CD4-positive, alpha-beta T cell treated with Interleukin-10 for 1 hour (primary cell): ENCODE results near the gene CCNY.
A peak's percentile ranks its signal among the peaks of the same experiment; 100 is the strongest.
"Not testable (repeated sequence)": the region's sequence is repeated elsewhere in the genome, so short reads cannot be mapped to it uniquely, and the experiment has no call there.

ENCODE experiments used
- DNase-seq: peaks from one replicate; pipeline ENCODE4 v3.0.0-alpha.2; 2020

The CCNY gene

DNA sequence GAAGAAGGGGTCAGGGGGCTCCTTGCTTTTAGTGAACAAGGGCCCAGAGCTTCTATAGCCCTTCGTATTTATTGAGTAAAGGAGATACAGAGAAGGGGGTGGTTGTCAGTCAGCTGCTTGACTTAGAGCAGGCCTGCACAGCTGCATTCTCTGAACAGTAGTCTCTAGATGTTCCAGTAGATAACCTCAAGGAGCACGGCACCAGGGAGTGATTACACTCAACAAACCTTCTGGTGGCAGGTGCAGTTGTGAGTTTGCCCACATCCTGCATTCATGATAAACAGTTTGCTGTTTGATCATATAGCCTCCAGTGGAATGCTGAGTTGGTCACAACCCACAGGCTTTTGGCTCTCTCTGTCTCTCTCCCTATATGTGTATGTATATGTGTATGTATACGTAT is 198.8 kb downstream of the CCNY start:
- DNase-seq = no peak

DNA sequence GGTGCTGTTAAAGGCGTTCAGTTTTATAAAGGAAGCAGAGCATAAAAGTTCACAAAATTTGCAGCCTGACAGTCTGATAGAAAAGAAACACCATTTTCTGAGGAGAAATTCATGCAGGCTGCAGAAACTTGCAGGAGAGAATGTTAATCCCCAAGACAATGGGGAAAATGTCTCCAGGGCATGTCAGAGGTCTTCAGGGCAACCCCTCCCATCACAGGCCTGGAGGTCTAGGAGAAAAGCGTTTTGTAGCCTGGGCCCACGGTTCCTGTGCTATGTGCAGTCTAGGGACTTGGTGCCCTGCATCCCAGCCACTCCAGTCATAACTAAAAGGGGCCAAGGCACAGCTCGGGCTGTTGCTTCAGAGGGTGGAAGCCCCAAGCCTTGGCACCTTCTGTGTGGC is 200.5 kb downstream of the CCNY start:
- DNase-seq = no peak

DNA sequence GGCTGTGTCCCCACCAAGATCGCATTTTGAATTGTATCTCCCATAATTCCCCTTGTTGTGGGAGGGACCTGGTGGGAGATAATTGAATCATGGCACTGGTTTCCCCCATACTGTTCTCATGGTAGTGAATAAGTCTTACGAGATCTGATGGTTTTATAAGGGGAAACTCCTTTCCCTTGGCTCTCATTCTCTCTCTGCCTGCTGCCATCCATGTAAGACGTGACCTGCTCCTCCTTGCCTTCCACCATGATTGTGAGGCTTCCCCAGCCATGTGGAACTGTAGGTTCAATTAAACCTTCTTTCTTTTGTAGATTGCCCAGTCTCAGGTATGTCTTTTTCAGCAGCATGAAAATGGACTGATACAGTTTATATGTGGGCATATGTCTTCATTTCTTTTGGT is 201.6 kb downstream of the CCNY start:
- DNase-seq = not testable (repeated sequence)

DNA sequence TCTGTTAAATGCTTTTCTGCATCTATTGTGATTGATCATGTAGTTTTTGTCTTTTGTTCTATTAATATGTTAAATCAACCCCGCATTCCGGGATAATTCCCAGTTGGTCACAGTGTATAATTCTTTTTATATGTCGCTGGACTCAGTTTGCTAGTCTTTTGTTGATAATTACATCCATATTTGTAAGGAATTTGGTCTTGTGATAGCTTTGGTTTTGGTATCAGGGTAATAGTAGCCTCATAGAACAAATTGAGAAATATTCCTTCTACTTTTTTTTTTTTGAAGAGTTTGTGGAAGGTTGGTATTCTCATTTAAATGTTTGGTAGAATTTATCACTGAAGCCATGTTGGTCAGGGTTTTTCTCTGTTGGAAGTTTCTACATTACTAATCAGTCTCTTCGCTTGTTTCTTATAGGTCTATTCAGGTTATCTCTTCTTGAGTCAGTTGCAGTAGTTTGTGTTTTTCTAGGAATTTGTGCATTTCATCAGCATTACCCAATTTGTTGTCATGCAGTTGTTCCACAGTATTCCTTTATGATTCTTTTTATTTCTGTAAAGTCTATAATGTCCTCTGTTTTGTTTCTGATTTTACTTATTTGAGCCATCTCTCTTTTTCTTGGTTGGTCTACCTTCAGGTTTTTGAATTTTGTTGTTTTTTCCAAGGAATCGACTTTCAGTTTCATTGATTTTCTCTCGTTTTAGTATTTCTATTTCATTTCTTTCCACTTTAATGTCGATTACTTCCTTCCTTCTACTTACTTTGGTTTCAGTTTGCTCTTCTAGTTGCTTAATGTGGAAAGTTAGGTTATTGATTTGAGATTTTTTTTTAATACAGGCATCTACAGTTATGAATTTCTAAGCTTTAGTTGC is 204.2 kb downstream of the CCNY start:
- no peak for DNase-seq

DNA sequence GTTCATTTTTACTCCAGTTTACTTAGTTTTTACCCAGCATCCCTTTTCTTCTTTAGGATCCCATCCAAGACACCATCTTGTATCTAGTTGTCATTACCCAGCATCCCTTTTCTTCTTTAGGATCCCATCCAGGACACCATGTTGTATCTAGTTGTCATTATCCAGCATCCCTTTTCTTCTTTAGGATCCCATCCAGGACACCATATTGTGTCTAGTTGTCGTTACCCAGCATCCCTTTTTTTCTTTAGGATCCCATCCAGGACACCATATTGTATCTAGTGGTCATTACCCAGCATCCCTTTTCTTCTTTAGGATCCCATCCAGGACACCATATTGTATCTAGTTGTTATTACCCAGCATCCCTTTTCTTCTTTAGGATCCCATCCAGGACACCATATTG is 205.4 kb downstream of the CCNY start:
- no peak for DNase-seq

DNA sequence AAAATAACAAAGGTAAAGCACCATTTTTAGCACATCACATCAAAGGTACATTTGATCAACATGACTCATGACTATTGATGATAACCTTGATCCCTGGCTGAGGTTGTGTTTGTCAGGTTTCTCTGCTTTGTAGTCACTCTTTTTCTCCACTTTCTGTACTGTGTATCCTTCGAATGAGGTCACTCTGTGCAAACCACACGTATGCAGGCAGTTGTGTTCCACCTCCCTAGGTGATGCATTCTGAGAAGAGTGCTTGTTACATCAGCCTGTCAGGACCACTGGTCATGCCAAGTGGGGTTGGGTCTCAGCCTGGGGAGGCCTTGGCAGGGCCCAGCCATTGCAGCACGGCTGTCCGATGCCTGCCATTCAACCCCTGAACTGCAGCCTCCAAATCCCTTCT is 206.0 kb downstream of the CCNY start:
- DNase-seq = no peak

DNA sequence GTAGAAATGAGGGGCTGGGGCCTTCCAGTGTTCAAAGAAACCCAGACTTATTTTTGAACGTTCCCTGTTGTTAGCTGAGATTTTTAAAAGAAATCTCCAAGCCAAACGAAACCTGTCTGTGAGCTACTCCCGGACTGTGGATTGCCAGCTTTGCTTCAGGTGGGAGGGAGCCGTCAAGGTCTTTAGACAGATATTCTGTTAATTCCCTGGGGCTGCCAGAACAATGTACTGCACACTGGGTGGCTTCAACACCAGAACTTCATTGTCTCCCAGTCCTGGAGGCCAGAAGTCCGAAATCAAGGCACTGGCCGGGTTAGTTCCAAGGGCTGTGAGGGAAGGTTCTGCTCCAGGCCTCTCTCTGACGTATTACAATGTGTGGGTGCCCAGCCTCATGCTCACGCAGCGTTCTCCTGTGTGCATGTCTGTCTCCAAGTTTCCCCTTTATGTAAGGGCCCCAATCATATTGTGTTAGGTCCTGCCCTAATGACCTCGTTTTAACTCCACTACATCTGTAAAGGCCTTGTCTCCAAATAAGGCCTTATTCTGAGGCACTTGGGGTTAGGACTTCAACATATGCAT is 208.9 kb downstream of the CCNY start:
- DNase-seq = no peak

DNA sequence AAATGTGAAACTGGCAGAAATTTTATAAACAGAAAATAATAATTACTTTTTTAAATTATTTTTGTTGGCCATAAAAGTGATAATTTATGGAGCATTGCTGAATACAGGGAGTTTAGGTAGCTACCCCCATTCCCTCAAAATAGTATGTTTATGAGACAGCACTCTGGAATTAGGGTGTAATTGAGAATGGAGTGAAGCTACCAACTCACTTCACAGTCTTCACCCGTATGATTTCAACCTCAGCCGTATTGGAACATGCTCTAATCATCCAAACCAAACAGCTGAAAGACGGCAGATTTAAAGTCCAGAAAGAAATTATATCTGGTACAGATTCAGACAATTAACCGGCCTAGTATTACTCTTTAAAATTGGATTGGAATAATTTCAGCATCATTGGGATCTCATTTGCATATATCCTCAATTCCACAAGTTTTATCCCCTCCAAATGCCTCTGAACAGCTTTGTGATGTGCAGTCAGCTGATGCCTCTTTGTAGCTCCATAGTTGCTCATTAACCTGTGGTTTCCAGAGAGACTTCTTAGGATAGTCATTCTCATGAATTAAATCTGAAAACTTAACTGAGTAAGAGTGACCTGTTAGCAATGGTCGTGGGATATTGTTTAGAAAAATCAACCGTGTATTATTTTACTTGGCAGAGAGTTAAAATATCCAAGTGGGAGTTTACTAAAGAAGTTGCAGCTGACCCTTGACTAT is 209.7 kb downstream of the CCNY start:
- no peak for DNase-seq

DNA sequence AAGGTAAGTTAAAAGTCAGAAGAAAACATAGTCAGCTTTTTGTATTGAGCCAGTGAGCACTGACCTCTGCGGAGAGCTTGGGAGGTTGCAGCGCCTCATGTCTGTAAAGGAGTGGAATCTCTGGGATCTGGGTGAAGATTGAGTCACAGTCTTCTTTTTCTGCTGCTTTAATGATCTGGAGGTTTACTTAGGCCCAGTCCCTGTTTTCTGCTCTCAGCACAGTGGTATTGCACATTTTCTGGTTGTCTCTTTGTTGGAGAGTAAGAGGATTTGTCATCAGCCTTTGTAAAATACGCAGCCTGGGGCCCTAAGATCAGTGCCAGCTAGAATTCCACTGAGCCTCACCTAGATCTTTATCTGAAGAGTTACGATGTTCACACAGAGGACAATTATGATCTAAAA is 210.5 kb downstream of the CCNY start:
- no peak for DNase-seq

DNA sequence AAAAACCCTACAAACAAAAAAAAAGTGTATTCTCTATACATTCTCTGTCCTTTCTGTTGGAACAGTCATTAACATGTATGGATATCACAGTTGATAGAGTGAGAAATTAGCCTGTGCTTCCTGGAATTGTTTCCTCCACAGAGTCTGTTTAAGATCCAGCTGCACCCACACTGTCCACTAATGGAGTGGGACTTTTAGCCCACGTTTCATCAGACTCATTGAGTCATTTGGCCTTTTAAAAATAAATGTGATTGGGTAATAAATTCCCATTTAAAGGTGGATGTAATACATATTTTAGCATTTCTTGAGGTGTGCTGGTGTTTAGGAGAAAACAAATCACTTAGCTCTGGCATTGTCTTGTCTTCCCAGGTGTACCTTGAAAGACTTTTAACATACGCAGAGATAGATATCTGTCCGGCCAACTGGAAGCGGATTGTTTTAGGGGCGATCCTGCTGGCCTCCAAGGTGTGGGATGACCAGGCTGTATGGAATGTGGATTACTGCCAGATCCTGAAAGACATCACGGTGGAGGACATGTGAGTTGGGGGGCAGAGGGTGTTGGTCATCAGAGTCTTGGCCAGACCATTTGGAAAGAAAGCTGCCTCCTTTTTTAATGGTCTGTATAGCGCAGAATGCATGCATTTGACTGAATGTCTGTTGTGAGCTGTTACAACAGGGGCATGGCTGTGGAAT is 216.5 kb downstream of the CCNY start:
- no peak for DNase-seq

DNA sequence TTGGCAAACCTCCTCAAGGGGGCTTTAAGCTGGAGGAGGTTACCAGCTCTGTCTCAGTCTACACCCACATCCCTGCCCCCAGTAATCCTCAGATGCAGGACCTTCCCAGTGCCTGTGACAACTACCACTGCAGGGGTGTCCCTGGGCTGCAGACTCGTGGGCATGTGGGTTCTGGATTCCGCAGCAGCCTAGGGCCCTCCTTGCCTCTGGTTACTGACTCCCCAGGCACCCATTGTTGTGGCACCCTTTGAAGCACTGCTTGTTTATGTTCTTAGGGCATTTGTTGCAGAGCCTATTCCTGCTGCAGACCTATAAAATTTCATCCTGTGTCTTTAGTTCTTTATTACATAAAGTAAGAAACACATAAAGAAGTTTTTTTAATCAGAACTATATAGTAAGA is 217.7 kb downstream of the CCNY start:
- no peak for DNase-seq

DNA sequence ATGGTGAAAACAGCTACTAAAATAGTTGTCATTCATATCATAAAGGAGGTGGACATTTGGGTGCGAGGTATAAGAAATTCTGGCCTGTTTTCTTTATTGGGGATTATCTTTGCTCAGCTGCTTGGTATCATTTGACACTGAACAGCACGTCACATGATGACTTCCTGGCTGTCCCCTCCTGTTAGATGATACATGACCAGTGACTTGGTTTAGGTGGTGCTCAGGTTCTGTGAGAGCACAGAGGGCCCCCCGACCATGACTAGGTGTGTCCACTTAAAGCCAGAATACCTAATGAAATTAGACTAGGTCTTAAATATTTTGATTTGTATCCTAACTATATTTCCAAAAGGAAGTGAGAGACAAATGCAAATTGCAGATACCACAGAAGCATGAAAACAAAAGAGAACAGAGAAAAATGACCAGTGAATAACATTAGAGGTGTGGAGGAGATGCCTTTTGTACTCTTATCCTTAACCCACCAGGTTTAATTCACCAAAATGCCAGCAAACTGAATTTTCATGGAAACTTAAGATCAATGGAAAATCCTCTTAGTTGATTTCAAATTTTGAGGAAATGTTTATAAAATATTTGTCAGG is 218.2 kb downstream of the CCNY start:
- DNase-seq = no peak

DNA sequence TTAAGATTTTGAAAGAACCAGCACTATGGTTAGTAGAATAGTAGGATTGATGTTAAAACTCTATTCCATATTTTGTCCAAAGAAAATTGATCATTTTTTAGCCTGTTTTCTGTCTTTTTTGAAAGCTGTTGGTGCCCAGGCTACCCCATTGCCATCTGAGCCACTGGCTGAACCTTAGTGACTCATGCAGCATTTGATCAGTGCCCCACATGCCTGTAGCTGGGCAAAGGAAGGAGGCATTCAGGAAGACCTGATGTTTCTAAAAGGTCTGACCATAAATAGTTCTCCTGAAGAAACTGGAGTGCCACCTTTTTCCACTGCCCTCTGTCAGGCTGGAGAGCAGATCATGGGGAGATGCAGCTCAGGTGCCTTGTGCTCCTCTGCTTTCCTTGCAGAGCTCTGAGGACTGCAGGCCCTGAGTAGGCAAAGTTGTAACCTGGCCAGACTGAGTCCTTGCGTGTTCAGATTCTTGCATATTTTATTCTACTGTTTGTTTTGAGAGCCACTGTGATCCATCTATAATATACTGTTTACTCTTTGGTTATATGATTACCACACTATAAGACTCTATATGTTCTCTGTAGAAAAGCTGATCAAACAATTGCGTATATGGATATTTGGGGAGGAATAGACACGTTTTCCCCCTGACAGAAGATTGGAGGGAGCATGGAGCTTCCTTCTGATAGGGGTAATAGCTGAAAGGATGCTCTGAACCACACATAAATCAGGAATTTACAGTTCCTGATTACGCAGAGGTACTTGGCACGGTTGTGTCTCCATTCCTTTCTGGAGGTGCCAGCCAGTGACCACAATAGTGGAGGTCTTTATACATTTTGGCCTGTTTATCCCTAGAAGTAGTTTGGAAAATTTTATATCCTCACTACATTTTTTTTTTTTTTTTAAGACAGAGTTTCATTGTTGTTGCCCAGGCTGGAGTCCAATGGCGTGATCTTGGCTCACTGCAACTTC is 219.9 kb downstream of the CCNY start:
- no peak for DNase-seq

DNA sequence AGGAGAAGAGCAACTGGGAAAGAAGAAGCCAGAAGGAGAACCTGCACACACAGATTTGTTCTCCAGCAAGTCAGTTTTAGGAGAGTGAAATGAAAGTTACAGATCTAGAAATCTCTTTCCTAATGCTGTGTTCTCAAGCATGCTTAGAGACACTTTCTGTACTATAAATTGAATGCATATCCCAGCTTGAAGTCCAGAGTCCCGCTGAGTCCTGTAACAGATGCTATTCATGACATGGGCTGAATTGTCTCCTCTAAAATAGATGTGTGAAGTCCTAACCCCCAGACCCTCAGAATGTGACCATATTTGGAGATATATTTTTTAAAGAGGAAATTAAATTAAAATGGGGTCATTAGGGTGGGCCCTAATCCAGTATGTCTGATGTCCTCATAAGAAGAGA is 222.0 kb downstream of the CCNY start:
- no peak for DNase-seq

DNA sequence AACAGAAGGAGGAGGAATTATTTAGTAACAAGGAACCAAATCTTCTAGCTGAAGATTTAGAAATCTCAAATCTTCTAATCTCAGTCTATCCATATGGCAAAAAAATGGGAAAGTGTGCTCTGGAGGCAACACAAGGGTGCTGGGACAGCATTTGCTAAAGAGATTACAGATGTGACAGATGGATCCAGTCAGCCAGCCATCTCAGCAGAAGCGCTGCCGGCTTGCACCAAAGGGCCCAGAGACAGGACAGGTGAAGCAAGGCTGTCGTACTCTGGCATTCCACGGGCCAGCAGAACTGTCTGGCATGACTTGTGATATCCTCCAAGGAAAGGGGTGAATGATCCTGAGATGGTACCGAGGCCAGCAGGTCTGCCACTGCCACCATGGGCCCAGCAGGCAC is 223.1 kb downstream of the CCNY start:
- no peak for DNase-seq

DNA sequence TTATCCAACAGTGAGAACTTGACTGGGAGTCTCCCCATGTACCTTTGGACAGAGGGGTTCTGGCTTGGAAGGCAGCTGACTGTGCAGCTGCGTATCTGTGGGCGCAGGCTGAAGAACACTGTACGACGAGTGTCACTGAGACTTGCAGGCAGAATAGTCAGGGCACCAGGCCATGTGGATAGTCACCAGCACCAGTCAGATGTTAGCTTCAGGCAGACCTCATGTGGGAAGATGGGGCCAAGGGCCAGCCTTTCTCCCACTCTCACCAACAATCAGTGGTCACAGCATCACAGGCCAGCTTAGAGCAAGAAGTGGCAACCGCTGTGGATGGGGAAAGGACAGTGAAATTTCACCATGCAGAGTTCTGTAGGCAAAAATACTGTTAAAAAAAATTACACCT is 225.4 kb downstream of the CCNY start:
- no peak for DNase-seq

DNA sequence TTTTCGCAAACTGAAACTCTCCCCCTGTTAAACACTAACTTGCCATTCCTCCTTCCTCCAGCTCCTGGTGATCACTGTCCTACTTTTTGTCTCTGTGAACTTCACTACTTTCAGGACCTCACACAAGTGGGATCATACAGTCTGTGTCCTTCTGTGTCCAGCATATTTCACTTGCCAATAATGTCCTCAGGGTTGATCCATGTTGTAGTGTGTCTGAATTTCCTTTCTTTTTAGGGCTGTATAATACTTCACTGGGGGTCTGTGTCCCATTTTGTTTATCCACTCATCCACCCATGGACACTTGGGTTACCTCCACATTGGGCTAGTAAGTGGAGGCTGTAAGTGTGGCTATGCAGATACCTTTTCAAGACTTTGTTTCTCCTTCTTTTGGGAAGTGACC is 226.1 kb downstream of the CCNY start:
- no peak for DNase-seq

DNA sequence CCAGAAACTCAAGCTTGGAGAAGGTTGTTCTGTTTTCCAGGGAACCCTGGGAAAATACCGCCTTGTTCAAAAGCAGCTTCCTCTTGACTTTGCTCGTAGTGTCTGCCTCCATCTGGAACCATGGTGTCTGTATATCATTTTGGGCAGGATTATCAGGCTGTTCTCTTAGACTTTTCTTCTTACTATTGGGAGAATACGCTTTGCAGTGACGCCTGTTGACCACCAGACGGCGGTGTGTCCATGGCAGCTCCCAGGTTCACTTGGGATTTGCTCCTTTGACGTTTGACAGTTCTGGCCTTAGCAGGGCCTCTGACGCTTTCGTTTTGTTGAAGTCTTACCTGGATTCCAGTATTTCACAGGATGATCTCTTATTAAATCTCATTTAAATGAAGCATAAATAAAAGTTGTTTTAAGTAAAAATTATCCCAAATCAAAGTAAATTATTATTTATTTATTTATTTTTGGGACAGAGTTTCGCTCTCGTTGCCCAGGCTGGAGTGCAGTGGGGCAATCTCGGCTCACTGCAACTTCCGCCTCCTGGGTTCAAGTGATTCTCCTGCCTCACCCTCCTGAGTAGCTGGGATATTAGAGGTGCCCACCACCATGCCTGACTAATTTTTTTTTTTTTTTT is 227.1 kb downstream of the CCNY start:
- DNase-seq = peak; percentile 49

DNA sequence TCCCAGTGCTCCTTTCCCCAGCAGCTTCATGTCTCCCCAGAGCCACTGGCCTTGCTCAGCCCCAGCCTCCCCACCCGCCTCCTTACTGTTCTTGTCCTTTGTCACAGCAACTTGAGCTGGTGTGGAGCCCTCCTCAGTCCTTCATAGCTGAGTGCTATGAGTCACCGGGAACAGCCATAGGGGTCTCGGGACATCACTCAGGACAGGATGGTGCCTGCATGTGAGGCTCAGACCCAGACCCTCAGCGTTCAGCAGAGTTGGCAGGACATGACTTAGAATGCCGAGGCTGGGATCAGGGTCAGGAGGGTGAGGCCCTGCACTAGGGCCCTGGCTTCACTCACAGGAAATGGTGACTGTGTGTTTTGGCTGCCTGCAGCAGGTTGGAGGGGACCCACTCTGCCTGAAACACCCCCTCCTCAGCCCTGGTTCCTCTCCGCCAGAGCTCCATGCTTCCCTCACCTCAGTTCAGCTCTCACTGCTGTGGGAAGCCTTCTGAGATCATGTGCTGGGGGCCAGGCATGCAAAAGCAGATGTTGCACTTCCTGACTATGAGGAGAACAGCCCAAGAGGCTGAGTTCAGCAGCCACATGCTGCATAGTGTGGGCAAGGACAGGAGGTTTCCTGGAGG is 228.1 kb downstream of the CCNY start:
- no peak for DNase-seq

DNA sequence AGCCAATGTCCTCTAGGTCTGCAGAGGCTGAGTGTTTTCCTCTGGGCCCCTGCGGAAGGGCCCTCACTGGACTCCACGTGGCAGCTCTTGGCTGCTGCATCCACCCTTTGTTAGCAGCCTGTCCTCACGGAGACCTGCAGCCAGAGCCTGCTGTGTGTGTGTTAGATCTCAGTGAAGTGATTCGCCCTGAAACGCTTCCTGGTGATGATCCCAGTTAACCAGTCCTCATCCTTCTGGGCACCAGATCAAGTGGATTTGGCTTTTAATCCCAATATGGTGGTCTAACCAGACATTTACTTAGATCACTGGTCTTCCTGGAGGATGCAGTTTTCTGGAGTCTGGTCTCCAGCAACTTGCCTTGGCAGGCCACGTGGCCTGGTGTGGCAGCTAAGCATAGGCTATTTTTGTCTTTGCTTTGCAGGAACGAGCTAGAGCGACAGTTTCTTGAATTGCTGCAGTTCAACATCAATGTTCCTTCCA is 229.3 kb downstream of the CCNY start:
- DNase-seq = no peak

DNA sequence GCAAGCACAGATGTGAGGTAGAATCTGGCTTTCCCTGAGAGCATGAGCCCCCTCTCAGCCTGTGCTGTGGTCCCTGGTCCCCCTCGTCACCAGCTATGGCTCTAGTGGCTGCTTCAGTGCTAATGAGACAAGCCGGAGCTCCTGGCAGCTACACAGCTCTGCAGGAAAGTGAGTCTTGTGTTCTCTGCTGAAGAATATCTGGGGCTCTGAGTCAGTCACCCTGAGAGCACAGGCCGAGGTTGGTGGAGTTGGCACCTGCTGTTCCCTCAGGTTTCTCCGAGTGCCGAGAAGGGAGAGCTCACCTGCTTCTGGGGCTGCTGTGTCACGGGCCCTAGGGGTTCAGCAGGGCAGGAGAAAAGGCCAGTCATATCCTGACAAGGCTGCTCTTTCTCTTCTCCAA is 231.6 kb downstream of the CCNY start:
- DNase-seq = no peak
